T-helper 1 cell (primary cell): ENCODE measurements around the gene KIAA0513.

ENCODE experiments used
- DNase-seq, 5 donors: peaks; one replicate each; pipeline ENCODE4 v3.0.0-alpha.2; 2012 to 2020
- total RNA-seq, 4 donors: gene quantifications; one replicate each; lab custom pipeline; 2026; lab: John Stamatoyannopoulos, UW

Gene KIAA0513
- total RNA-seq = 26.9 to 35.0 (median 33.0) reads per million in 4 donors

DNA sequence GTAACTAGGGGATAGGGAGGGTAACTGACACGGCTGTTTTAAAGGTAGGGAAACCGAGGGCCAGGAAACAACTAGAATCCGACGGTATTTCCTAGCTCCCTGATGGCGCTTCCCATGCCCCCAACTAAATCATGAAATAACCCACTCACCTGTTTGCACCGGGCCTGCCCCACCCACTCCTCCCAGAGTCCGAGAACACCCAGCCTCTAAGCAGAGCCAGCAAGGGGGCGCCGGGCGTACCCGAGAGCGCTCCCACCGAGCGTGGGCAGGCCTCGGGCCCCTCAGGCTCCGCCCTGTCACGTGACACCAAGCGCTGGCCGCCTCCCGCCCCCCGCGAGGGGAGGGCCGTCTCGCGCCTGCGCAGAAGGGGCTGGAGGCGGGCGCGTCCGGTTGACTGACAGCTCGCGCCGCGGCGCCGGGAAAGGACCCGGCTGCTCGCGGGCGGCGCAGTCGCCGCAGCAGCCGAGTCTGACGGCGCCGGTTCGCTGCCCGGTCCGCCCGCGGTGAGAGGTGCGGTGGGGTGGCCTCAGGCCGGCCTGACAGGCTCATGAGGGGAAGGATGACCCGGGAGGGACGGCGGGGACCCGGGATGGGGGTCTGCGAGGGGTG is at the start of gene KIAA0513:
KIAA0513 (plus strand) TSS at position 447 of the 609 bp plus-strand sequence. CDS start 39,277 bp downstream, outside the sequence.
- peak; percentile 93 to 99 (median 95) for DNase-seq

DNA sequence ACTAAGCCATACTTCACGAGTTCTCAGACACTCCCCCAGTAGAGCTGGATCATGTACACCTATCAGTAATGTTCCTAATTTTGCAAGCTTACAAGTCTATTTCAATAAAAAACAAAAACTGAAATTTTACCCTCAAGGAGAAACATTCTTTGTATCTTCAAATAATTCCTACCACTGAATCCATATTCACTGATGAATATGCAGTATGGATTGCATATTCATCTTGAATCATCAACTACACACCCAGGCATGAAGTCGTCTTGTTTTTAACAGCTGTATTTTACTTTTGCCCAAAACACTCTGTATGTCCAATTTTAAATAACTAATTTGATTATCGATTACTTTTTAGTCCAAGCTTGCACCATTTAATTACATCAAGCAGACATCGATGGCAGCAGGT is 48.1 kb upstream of the KIAA0513 start:
- DNase-seq = no peak

- DNase-seq = no peak
Measured at GRCh38 chr16:84982434-84982833, 45.2 kb upstream of the KIAA0513 start.

DNA sequence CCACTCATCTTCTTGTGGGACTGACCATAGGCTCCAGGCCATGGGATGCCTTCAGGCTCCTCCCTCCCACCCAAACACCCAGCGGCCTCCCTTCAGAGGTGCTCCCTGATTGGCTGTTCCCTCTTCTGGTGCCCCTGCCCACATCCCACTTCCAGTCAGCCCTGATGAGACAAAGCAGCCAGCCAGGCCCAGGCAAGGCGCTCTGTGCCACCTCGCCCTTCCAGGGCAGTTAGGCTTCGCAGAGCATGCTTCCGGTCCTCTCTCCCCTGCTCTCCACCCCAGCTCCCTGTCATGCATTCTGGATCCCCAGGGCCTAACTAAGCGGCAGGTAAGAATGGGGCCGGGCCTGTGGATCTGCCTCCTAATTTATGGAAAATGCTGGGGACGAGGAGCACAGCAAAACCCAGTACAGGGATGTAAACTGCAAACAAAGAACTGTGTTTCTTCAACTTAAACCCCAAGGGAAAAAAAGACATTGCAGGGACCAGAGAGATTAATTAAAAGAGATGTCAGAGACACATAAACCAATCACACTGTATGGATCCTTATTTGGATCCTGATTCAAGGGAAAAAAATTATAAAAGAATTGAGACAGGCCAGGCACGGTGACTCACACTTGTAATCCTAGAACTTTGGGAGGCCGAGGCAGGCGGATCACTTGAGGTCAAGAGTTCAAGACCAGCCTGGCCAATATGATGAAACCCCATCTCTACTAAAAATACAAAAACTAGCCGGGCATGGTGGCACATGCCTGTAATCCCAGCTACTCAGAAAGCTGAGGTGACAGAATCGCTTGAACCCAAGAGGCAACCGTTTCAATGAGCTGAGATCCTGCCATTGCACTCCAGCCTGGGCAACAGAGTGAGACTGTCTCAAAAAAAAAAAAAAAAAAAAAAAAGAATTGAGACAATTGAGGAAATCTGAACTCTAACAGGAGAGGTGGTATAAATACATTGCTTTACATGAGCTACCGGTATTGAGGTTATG is 42.2 kb upstream of the KIAA0513 start:
- no peak for DNase-seq

DNA sequence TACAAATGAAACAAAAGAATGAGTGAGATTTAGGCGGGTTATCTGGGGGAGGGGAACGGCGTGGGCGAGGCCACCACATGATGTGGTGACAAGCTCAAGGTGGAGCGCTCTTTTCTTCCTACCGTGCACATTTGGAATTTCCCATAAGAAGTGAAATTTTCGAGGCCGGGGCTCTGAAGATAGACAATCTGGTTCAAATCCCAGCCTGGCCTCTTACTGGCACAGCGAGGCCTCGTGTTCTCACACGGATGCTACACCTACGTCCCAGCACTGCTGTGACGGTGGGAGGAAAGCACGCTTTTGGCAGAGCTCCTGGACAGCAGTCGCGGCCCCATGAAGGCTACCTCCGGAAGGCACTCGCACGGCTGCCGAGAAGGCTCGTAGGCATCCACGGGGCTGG is 41.5 kb upstream of the KIAA0513 start:
- no peak for DNase-seq

- DNase-seq = no peak
Measured at GRCh38 chr16:84986879-84987278, 40.7 kb upstream of the KIAA0513 start.

GRCh38 chr16:84988328-84989080 is 39.1 kb upstream of the KIAA0513 start:
- DNase-seq = no peak

GRCh38 chr16:84989749-84990620 is 37.6 kb upstream of the KIAA0513 start:
- no peak for DNase-seq

DNA sequence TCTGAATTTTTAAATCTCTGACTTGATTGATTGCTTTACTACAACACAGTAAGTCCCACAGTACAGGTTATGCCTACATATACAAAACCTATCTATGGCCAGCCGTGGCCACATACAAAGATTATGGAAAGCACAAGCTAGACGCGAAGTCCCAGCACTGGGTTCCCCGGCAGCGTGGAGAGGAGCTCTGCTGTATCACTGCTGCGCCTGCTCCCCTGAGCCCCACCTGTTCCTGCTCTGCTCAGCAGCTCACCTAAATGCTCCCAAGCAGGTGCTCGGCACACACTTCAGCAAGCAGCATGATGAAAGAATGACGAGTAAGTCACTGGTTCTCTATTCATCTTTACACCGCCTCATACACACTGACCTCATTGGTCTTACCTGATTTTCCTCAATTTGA is 36.8 kb upstream of the KIAA0513 start:
- no peak for DNase-seq

DNA sequence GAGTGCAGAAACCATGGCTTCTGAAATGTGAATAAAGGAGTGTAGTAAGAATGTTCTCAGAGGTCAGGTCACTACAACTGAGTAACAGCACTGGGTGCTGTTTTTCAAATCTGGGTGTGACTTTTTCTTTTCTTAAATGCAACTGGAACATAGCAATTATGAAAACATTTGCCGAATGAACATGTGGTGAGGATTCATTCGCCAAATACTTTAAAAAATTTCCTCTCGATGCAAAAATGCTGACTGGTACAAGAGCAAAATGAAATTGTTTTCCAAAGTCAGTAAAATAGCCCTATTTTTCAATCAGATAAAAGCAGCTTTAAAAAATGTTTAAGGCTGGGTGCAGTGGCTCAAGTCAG is 34.9 kb upstream of the KIAA0513 start:
- DNase-seq = no peak

DNA sequence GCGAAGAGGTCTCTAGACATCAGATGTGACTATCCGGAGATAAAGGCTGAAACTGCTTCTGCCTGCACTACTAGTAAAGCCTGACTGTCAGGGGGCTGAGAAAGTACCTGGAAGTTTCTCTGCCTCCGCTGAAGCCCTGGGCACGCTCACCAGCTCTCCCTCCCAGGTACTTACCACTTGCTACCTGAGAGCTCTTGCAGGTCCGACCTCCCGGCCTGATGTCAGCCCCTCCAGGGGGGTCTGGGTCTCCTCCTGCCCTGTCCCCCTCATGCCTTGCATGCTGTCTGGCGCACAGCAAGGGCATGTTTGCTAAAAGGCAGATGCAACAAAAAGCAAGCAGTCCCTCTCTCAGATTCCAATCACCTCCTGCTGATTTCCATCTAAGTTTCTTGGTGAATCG is 33.7 kb upstream of the KIAA0513 start:
- DNase-seq = no peak

- peak in 1 of 5 donors; percentile 42 for DNase-seq
Measured at GRCh38 chr16:84995663-84996062, 31.9 kb upstream of the KIAA0513 start.

DNA sequence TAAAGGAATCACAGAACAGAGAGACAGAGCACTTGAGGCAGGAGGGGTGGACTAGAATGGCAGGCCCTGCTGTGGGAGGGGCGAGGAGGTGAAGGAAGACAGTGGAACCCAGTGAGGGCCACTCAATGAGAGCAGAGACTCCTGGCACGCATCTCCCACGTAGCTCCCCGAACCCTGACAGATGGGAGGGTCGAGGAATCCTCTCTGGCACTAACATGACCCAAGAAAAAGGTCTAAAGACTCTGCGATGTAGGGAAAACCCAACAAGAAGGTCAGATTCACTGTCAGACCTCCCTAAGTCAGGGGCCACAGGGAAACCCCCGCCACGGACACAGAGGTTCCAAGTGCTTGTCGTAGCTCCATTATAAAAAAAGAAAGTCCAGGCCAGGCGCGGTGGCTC is 31.2 kb upstream of the KIAA0513 start:
- DNase-seq = no peak

DNA sequence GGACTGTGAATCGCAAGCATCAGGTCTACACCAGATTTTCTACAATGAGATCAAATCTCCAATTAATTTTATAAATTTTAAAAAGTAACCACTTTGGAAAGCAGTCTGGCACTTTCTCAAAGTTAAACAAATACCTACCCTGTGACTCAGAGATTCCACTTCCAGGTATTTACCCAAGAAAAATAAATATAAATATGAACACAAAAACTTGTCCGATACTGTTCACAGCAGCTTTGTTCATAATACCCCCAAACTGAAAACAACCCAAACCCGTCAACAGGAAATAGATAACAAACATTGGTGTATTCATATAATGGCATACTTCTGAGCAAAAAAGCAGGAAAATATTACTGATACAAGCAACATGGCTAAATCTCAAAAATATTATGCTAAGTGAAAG is 28.4 kb upstream of the KIAA0513 start:
- DNase-seq = no peak

GRCh38 chr16:84999857-85000480 is 27.6 kb upstream of the KIAA0513 start:
- no peak for DNase-seq

- no peak for DNase-seq
Measured at GRCh38 chr16:85002099-85002541, 25.5 kb upstream of the KIAA0513 start.

DNA sequence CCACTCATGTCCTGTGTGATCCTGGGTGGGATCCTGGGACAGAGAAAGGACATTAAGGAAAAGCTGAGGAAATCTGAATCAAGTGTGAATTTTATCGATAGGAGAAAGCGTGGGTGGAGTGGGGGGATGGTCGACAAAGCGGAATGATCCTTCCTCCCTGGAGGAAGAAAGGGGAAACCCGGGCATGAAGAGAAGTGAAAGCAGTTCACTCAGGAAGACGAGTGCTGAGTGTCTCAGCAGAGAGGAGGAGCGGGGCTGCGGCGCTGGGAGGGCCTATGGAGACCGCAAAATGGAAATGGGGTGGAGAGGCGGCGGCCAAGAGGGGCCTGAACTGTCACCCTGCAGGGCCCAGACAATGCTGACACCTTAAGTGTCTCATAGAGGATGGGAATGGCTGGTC is 25.0 kb upstream of the KIAA0513 start:
- DNase-seq = no peak

GRCh38 chr16:85003076-85003475 is 24.5 kb upstream of the KIAA0513 start:
- DNase-seq = no peak

- no peak for DNase-seq
Measured at GRCh38 chr16:85003725-85004586, 23.6 kb upstream of the KIAA0513 start.

GRCh38 chr16:85004587-85005205 is 22.9 kb upstream of the KIAA0513 start:
- no peak for DNase-seq
